Femur (tissue), 1 donor: ENCODE results near the gene DAAM1.
A peak's percentile ranks its signal among the peaks of the same experiment; 100 is the strongest.

ENCODE experiments used
- DNase-seq: peaks from one replicate; pipeline ENCODE4 v3.0.0-alpha.2; 2017

DAAM1 gene

GRCh38 chr14:59376686-59377085 lies 188.2 kb downstream of the DAAM1 start:
- DNase-seq: no peak

- no peak for DNase-seq
These were observed 189.0 kb downstream of the DAAM1 start for GRCh38 chr14:59377491-59377890.

GRCh38 chr14:59377991-59378601 lies 189.6 kb downstream of the DAAM1 start:
- DNase-seq: peak; percentile 27

GRCh38 chr14:59389936-59390335 lies 201.5 kb downstream of the DAAM1 start:
- DNase-seq: no peak

GRCh38 chr14:59391388-59391787 lies 202.9 kb downstream of the DAAM1 start:
- DNase-seq: no peak

- DNase-seq: no peak
These were observed 205.8 kb downstream of the DAAM1 start for GRCh38 chr14:59394268-59394667.

GRCh38 chr14:59395672-59396071 lies 207.2 kb downstream of the DAAM1 start:
- DNase-seq: no peak

GRCh38 chr14:59398841-59399240 lies 210.4 kb downstream of the DAAM1 start:
- no peak for DNase-seq

- DNase-seq: no peak
These were observed 218.2 kb downstream of the DAAM1 start for GRCh38 chr14:59406454-59407245.

GRCh38 chr14:59407246-59408010 lies 219.0 kb downstream of the DAAM1 start:
- DNase-seq: no peak

GRCh38 chr14:59415836-59416602 lies 227.6 kb downstream of the DAAM1 start:
- DNase-seq: no peak

- no peak for DNase-seq
These were observed 228.8 kb downstream of the DAAM1 start for GRCh38 chr14:59417311-59417710.

- DNase-seq: peak; percentile 27
These were observed 230.8 kb downstream of the DAAM1 start for GRCh38 chr14:59419303-59419702.
